Measurements from ENCODE around the gene AOAH.
"Not testable (repeated sequence)": the region's sequence is repeated elsewhere in the genome, so short reads cannot be mapped to it uniquely, and the experiment has no call there.

DNA sequence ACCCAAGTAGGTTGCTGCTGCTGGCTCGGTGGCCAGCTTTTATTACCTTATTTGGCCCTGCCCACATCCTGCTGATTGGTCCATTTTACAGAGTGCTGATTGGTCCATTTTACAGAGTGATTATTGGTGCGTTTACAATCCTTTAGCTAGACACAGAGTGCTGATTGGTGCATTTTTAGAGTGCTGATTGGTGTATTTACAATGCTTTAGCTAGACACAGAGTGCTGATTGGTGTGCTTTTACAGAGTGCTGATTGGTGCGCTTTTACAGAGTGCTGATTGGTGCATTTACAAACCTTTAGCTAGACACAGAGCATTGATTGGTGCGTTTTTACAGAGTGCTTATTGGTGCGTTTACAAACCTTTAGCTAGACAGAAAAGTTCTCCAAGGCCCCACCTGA is 219.7 kb downstream of the AOAH start:
- TF ChIP-seq, protein P1, sequence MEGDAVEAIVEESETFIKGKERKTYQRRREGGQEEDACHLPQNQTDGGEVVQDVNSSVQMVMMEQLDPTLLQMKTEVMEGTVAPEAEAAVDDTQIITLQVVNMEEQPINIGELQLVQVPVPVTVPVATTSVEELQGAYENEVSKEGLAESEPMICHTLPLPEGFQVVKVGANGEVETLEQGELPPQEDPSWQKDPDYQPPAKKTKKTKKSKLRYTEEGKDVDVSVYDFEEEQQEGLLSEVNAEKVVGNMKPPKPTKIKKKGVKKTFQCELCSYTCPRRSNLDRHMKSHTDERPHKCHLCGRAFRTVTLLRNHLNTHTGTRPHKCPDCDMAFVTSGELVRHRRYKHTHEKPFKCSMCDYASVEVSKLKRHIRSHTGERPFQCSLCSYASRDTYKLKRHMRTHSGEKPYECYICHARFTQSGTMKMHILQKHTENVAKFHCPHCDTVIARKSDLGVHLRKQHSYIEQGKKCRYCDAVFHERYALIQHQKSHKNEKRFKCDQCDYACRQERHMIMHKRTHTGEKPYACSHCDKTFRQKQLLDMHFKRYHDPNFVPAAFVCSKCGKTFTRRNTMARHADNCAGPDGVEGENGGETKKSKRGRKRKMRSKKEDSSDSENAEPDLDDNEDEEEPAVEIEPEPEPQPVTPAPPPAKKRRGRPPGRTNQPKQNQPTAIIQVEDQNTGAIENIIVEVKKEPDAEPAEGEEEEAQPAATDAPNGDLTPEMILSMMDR (IDR thresholded peaks at IDR 0.05): not testable (repeated sequence)
- TF ChIP-seq POLR2AphosphoS5 (IDR thresholded peaks at IDR 0.05; ENCODE audit: insufficient read depth in 1 of 2, low read depth in 1 of 2): not testable (repeated sequence)
